Astrocyte (in vitro differentiated cells and primary cell): Measurements from ENCODE around the gene SNX8. TPM values are rescaled to one million over a fixed set of nuclear protein-coding genes. Genes with fewer than 3 reads are reported as not detected.
"Not testable (repeated sequence)": the region's sequence is repeated elsewhere in the genome, so short reads cannot be mapped to it uniquely, and the experiment has no call there.

Experiments
- DNase-seq: peaks from one replicate; pipeline ENCODE4 v3.0.0-alpha.2; 2010; ENCODE audit warnings: low read depth
- FAIRE-seq: peaks from 2 replicates; lab custom pipeline; 2011; peaks lifted over from hg19 to GRCh38; lab: Jason Lieb, UNC
- H2AFZ ChIP-seq: 2 replicates; pipeline ENCODE4 v1.6.0; 2012; ENCODE audit warnings: low read depth, low read length, inconsistent platforms
- H3K27ac ChIP-seq: 2 replicates; pipeline ENCODE4 v1.5.1; 2011; ENCODE audit warnings: low read depth, low read length, inconsistent platforms
- H3K27me3 ChIP-seq: 2 replicates; pipeline ENCODE4 v1.6.0; 2011; ENCODE audit warnings: low read length, inconsistent platforms; ENCODE audit not compliant: insufficient read depth
- H3K36me3 ChIP-seq: 2 replicates; pipeline ENCODE4 v1.5.1; 2011; ENCODE audit warnings: low read length, inconsistent platforms; ENCODE audit not compliant: insufficient read depth
- H3K4me1 ChIP-seq: 2 replicates; pipeline ENCODE4 v1.5.1; 2011; ENCODE audit warnings: low read length, inconsistent platforms; ENCODE audit not compliant: insufficient read depth
- H3K4me2 ChIP-seq: 2 replicates; pipeline ENCODE4 v1.6.0; 2012; ENCODE audit warnings: low read length, inconsistent platforms
- H3K4me3 ChIP-seq: 2 replicates; pipeline ENCODE4 v1.5.1; 2011; ENCODE audit warnings: low read depth, mild to moderate bottlenecking, low read length, inconsistent platforms; ENCODE audit not compliant: insufficient read depth
- H3K79me2 ChIP-seq: 2 replicates; pipeline ENCODE4 v1.6.0; 2012; ENCODE audit warnings: mild to moderate bottlenecking, low read length, inconsistent platforms; ENCODE audit not compliant: insufficient read depth
- H3K9ac ChIP-seq: 2 replicates; pipeline ENCODE4 v1.6.0; 2012; ENCODE audit warnings: mild to moderate bottlenecking, low read length, inconsistent platforms
- H3K9me3 ChIP-seq: 2 replicates; pipeline ENCODE4 v1.5.1; 2012; ENCODE audit warnings: low read depth, mild to moderate bottlenecking, low read length, inconsistent platforms; ENCODE audit not compliant: insufficient read depth
- H4K20me1 ChIP-seq: 2 replicates; pipeline ENCODE4 v1.6.0; 2012; ENCODE audit warnings: low read length, inconsistent platforms; ENCODE audit not compliant: insufficient read depth
- H3K27ac Mint-ChIP-seq: one replicate; pipeline ENCODE4 v1.8.0; 2021; ENCODE audit warnings: mild to moderate bottlenecking, mixed read lengths; ENCODE audit not compliant: unreplicated experiment
- H3K27me3 Mint-ChIP-seq: one replicate; pipeline ENCODE4 v1.8.0; 2021; ENCODE audit warnings: low read depth, mixed read lengths; ENCODE audit not compliant: unreplicated experiment
- H3K36me3 Mint-ChIP-seq: one replicate; pipeline ENCODE4 v1.8.0; 2021; ENCODE audit warnings: low read depth, mixed read lengths; ENCODE audit not compliant: unreplicated experiment
- H3K4me1 Mint-ChIP-seq: one replicate; pipeline ENCODE4 v1.8.0; 2021; ENCODE audit warnings: low read depth, mixed read lengths; ENCODE audit not compliant: unreplicated experiment
- H3K4me3 Mint-ChIP-seq: one replicate; pipeline ENCODE4 v1.8.0; 2021; ENCODE audit warnings: mild to moderate bottlenecking, moderate library complexity, mixed read lengths; ENCODE audit not compliant: unreplicated experiment
- H3K9me3 Mint-ChIP-seq: one replicate; pipeline ENCODE4 v1.8.0; 2021; ENCODE audit warnings: mild to moderate bottlenecking, mixed read lengths; ENCODE audit not compliant: unreplicated experiment
- CTCF ChIP-seq: IDR thresholded peaks from 2 replicates; pipeline ENCODE4 v1.5.1; 2011; ENCODE audit warnings: low read depth, mild to moderate bottlenecking, inconsistent platforms, low read length, moderate library complexity; ENCODE audit not compliant: insufficient read depth
- EZH2 ChIP-seq: IDR thresholded peaks from 2 replicates; pipeline ENCODE4 v1.6.1; 2012; ENCODE audit warnings: mild to moderate bottlenecking, low read length, inconsistent platforms; ENCODE audit not compliant: insufficient read depth
- total RNA-seq: library from RNA; stranded (reverse); gene quantifications from 2 replicates; pipeline ENCODE4 v1.2.1, GENCODE V29; 2021

Gene SNX8
- total RNA-seq, 1 donor from 2014 or later, result 28.9 TPM

GRCh38 chr7:2309889-2310331 lies 4.3 kb downstream of the SNX8 start:
- Mint-ChIP-seq H3K27ac (peak overlapping the region; percentile 82), H3K4me1 (peaks cover 23% of the 10 kb centered on the region), H3K36me3 (peaks cover 5% of the 10 kb centered on the region), H3K4me3 (no peak overlapping the region), H3K27me3 (no peaks in the 10 kb centered on the region), H3K9me3 (peaks cover 2% of the 10 kb centered on the region)
- H3K27me3 ChIP-seq, result no peaks in the 10 kb centered on the region
- peaks cover 15% of the 10 kb centered on the region for H3K4me1 ChIP-seq
- peaks cover 18% of the 10 kb centered on the region for H4K20me1 ChIP-seq
- no peaks in the 10 kb centered on the region for H3K36me3 ChIP-seq
- no peaks in the 10 kb centered on the region for H3K9me3 ChIP-seq
- peak overlapping the region; percentile 69 for H3K4me2 ChIP-seq
- no peak for FAIRE-seq
- DNase-seq, result peak; percentile 96
- no peak overlapping the region for H2AFZ ChIP-seq
- TF ChIP-seq CTCF, result no peak
- TF ChIP-seq EZH2, result no peak
- H3K79me2 ChIP-seq, result peaks cover 63% of the 10 kb centered on the region
- no peak overlapping the region for H3K4me3 ChIP-seq
- peak overlapping the region; percentile 62 for H3K9ac ChIP-seq
- H3K27ac ChIP-seq, result peak overlapping the region; percentile 74

- Histone ChIP-seq H3K4me2 (no peak overlapping the region), H3K27ac (no peak overlapping the region), H3K36me3 (no peaks in the 10 kb centered on the region), H3K4me3 (no peak overlapping the region), H4K20me1 (peaks cover 26% of the 10 kb centered on the region), H3K9ac (no peak overlapping the region), H3K4me1 (peaks cover 8% of the 10 kb centered on the region), H3K27me3 (no peaks in the 10 kb centered on the region), H3K9me3 (no peaks in the 10 kb centered on the region), H2AFZ (no peak overlapping the region), H3K79me2 (peaks cover 56% of the 10 kb centered on the region)
- TF ChIP-seq CTCF (no peak), EZH2 (no peak)
- Mint-ChIP-seq H3K4me3 (no peak overlapping the region), H3K27me3 (no peaks in the 10 kb centered on the region), H3K36me3 (peaks cover 5% of the 10 kb centered on the region), H3K27ac (no peak overlapping the region), H3K4me1 (peaks cover 20% of the 10 kb centered on the region), H3K9me3 (peaks cover 2% of the 10 kb centered on the region)
- DNase-seq, result no peak
- FAIRE-seq, result no peak
Measured at GRCh38 chr7:2307690-2308107, 6.5 kb downstream of the SNX8 start.

GRCh38 chr7:2306688-2307087 lies 7.6 kb downstream of the SNX8 start:
- Histone ChIP-seq H3K27me3 (no peaks in the 10 kb centered on the region), H3K79me2 (peaks cover 48% of the 10 kb centered on the region), H3K4me2 (peak overlapping the region; percentile 62), H4K20me1 (peaks cover 19% of the 10 kb centered on the region), H3K9me3 (no peaks in the 10 kb centered on the region), H3K9ac (peak overlapping the region; percentile 65), H3K4me1 (peaks cover 8% of the 10 kb centered on the region), H3K4me3 (no peak overlapping the region), H3K27ac (peak overlapping the region; percentile 39), H3K36me3 (no peaks in the 10 kb centered on the region), H2AFZ (no peak overlapping the region)
- DNase-seq (peak; percentile 58), FAIRE-seq (no peak)
- Mint-ChIP-seq H3K27me3 (no peaks in the 10 kb centered on the region), H3K4me3 (no peak overlapping the region), H3K4me1 (peaks cover 15% of the 10 kb centered on the region), H3K9me3 (no peaks in the 10 kb centered on the region), H3K27ac (peak overlapping the region; percentile 62), H3K36me3 (peaks cover 5% of the 10 kb centered on the region)
- TF ChIP-seq EZH2, result no peak
- TF ChIP-seq CTCF, result no peak

- H3K9ac ChIP-seq, H3K27ac Mint-ChIP-seq, DNase-seq, H3K27me3 Mint-ChIP-seq, H3K4me3 Mint-ChIP-seq, H3K36me3 Mint-ChIP-seq, H3K9me3 ChIP-seq, H3K27me3 ChIP-seq, H3K36me3 ChIP-seq, FAIRE-seq, H2AFZ ChIP-seq, H3K4me2 ChIP-seq, H3K4me3 ChIP-seq, H3K27ac ChIP-seq, H3K9me3 Mint-ChIP-seq: not testable (repeated sequence)
- Histone ChIP-seq H3K79me2 (peaks cover 48% of the 10 kb centered on the region), H4K20me1 (peaks cover 28% of the 10 kb centered on the region), H3K4me1 (peaks cover 18% of the 10 kb centered on the region)
- H3K4me1 Mint-ChIP-seq, result peaks cover 19% of the 10 kb centered on the region
Measured at GRCh38 chr7:2305258-2305657, 9.0 kb downstream of the SNX8 start.
